Aorta (tissue), 5 donors: ENCODE data around the gene GUCA1A. TPM values are rescaled to one million over a fixed set of nuclear protein-coding genes. Genes with fewer than 3 reads are reported as not detected.
A peak's percentile ranks its signal among the peaks of the same experiment; 100 is the strongest.
"Not testable (repeated sequence)": the region's sequence is repeated elsewhere in the genome, so short reads cannot be mapped to it uniquely, and the experiment has no call there.

ENCODE experiments used
- ATAC-seq: fragments of 200-7000 bp; cut with Tn5 transposase; one replicate; pipeline ENCODE4 v1.9.1; 2022; ENCODE audit warnings: moderate library complexity; ENCODE audit not compliant: low FRiP score
- DNase-seq, 2 donors: peaks; one replicate each; pipeline ENCODE4 v3.0.0-alpha.2; 2020
- H3K27ac ChIP-seq, 2 donors: one replicate each; pipeline ENCODE4 v1.5.1; 2013; ENCODE audit warnings: low read length in 2 of 2, mild to moderate bottlenecking in 2 of 2, moderate library complexity in 2 of 2, control low read depth in 1 of 2, inconsistent platforms in 1 of 2, low read depth in 1 of 2
- H3K27me3 ChIP-seq, 2 donors: one replicate each; pipeline ENCODE4 v1.6.1; 2013; ENCODE audit warnings: control low read depth in 1 of 2, low read length in 1 of 2, mild to moderate bottlenecking in 1 of 2, moderate library complexity in 1 of 2; ENCODE audit not compliant: insufficient read depth in 2 of 2, control insufficient read depth in 1 of 2
- H3K36me3 ChIP-seq, 2 donors: one replicate each; pipeline ENCODE4 v1.6.1; 2013; ENCODE audit warnings: control low read depth in 1 of 2, low read length in 1 of 2, mild to moderate bottlenecking in 1 of 2; ENCODE audit not compliant: insufficient read depth in 2 of 2, control insufficient read depth in 1 of 2
- H3K4me1 ChIP-seq, 2 donors: one replicate each; pipeline ENCODE4 v1.6.1; 2013; ENCODE audit warnings: low read length in 2 of 2, control low read depth in 1 of 2, mild to moderate bottlenecking in 1 of 2, moderate library complexity in 1 of 2; ENCODE audit not compliant: insufficient read depth in 2 of 2, control insufficient read depth in 1 of 2
- H3K4me3 ChIP-seq, 2 donors: one replicate each; pipeline ENCODE4 v1.5.1; 2013; ENCODE audit warnings: low read length in 2 of 2, control low read depth in 1 of 2, mild to moderate bottlenecking in 1 of 2
- H3K9me3 ChIP-seq: one replicate; pipeline ENCODE4 v1.6.1; 2013; ENCODE audit warnings: mild to moderate bottlenecking, low read length; ENCODE audit not compliant: control insufficient read depth
- WGBS, 2 donors: extraction: QIAGEN DNeasy Blood & Tissue Kit; methylation state at CpG; one replicate each; pipeline ENCODE4 v1.1.7; 2013; 5-methylcytosine and 5-hydroxymethylcytosine counted together
- intact Hi-C, 2 donors: fragments of 100-400 bp; cut with DNase I; formaldehyde crosslinking; loops; one replicate each; pipeline versions ENCODE4 v1.14.2 to v1.15.0; 2022
- polyA plus RNA-seq, 2 donors: library from polyadenylated mRNA; stranded (reverse); fragments of 200-250 nt; gene quantifications; one replicate each; pipeline ENCODE4 v1.2.3, GENCODE V29; 2013
- total RNA-seq, 2 donors: library from RNA; stranded (reverse); fragmentation: NEBNext Ultra II Directional; extraction: Animal tissue kit (Norgen Biotek cat#: 25700); gene quantifications; one replicate each; pipeline ENCODE4 v1.2.1, GENCODE V29; 2021
- donor health status: healthy with polysubstance abuse.
- donor health status: Bipolar disorder and iron deficiency.
- donor health status: DM: no; HTN: no; CAD: no.
- donor health status: DM: no; HTN: no; CAD: no.
- donor health status: DM: yes; HTN: yes; CAD: no.

Gene GUCA1A
- total and polyA plus RNA-seq, 4 donors: not detected

- DNase-seq, H3K9me3 ChIP-seq, intact Hi-C loops, H3K4me3 ChIP-seq, ATAC-seq, H3K4me1 ChIP-seq, H3K27ac ChIP-seq, H3K27me3 ChIP-seq, H3K36me3 ChIP-seq: not testable (repeated sequence)
- 93 to 94% methylated on average over 5 of the region's 5 CpGs for WGBS, 2 donors
These were observed 19.2 kb downstream of the GUCA1A start for GRCh38 chr6:42192385-42192784.

DNA sequence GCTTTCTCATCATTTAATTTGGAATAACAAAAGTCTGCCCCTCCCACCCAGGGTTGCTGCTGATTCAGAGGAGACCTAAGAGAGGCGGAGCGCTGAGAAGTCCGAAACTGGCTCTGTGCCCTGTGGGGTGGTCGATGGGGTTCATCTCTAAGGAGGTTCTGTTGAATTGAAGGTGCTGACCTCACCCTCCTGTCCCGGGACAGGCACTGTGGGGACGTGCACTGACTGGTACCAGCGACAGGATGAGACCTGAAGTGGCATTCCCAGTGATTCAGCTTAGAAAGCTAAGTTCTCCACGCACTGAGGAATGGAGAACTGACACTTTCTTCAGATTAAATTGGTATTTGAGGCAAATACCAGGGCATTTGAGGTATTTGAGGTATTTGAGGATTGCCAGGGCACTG is 20.3 kb downstream of the GUCA1A start:
- Histone ChIP-seq H3K4me3 (no peak overlapping the region), H3K4me1 (no peaks in the 10 kb centered on the region), H3K27ac (no peak overlapping the region), H3K27me3 (no peaks in the 10 kb centered on the region), H3K9me3 (no peaks in the 10 kb centered on the region), H3K36me3 (no peaks in the 10 kb centered on the region)
- intact Hi-C loops: no loop called here
- 19 to 25% methylated on average over 8 of the region's 8 CpGs for whole genome bisulfite sequencing, 2 donors
- no peak for DNase-seq
- no peak for ATAC-seq

DNA sequence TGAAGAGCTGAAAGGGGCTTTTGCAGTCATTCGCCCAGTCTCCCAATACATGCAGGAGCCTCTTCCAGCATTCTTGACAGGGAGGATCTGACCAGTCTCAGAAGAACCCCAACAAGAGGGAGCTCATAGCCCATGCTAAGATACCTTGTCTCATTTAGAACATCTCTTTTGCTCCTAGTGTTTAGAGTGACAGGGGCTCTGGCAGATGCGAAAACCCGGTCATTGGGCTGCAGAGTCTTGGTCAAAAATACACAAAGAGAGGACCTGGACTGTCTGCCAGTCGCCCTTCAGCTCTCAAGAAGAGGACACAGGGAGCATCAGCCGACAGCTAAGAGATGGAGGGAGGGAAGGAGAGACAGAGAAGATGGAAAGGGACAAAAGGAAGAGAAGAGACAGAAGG is 20.9 kb downstream of the GUCA1A start:
- intact Hi-C loops: no loop called here
- Histone ChIP-seq H3K9me3 (no peaks in the 10 kb centered on the region), H3K27ac (no peak overlapping the region), H3K36me3 (no peaks in the 10 kb centered on the region), H3K4me1 (no peaks in the 10 kb centered on the region), H3K27me3 (no peaks in the 10 kb centered on the region), H3K4me3 (no peak overlapping the region)
- 82 to 88% methylated on average over 5 of the region's 5 CpGs for WGBS, 2 donors
- DNase-seq (peak in 1 of 2 donors; percentile 5), ATAC-seq (no peak)

DNA sequence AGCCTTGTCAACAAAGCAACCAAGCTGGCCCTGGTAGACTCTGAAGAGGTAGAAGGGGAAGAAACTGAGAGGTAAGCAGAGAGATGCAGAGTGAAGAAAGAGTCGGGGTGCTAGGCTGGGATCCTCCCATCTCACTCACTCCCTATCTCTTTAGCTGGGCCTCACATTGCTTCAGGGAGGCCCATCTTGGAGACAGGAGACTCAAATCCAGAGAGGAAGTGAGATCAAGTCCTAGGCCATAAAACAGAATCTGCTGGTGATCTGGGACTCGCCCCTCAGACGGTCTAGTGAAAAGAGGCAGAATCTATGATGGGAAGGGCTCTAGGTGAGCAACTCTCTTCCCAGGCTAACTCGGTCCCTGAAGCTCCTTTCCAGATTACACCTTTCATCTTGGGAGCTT is 22.3 kb downstream of the GUCA1A start:
- no peak overlapping the region for H3K27ac ChIP-seq
- H3K4me3 ChIP-seq: no peak overlapping the region
- ATAC-seq (no peak), DNase-seq (no peak)
- no peaks in the 10 kb centered on the region for H3K27me3 ChIP-seq
- intact Hi-C loops: no loop called here
- peaks cover 0 to 2% of the 10 kb centered on the region in 2 donors for H3K36me3 ChIP-seq
- no peaks in the 10 kb centered on the region for H3K9me3 ChIP-seq
- WGBS, 2 donors: 83% methylated on average over 4 of the region's 4 CpGs
- H3K4me1 ChIP-seq: peaks cover 0 to 2% of the 10 kb centered on the region in 2 donors

GRCh38 chr6:42197555-42198362 is 24.6 kb downstream of the GUCA1A start:
- peaks cover 0 to 2% of the 10 kb centered on the region in 2 donors for H3K4me1 ChIP-seq
- H3K9me3 ChIP-seq: no peaks in the 10 kb centered on the region
- ATAC-seq (no peak), DNase-seq (no peak)
- no peak overlapping the region for H3K27ac ChIP-seq
- H3K36me3 ChIP-seq: peaks cover 0 to 2% of the 10 kb centered on the region in 2 donors
- H3K27me3 ChIP-seq: no peaks in the 10 kb centered on the region
- WGBS, 2 donors: 80 to 84% methylated on average over 13 of the region's 13 CpGs
- intact Hi-C loops: no loop called here
- H3K4me3 ChIP-seq: no peak overlapping the region

DNA sequence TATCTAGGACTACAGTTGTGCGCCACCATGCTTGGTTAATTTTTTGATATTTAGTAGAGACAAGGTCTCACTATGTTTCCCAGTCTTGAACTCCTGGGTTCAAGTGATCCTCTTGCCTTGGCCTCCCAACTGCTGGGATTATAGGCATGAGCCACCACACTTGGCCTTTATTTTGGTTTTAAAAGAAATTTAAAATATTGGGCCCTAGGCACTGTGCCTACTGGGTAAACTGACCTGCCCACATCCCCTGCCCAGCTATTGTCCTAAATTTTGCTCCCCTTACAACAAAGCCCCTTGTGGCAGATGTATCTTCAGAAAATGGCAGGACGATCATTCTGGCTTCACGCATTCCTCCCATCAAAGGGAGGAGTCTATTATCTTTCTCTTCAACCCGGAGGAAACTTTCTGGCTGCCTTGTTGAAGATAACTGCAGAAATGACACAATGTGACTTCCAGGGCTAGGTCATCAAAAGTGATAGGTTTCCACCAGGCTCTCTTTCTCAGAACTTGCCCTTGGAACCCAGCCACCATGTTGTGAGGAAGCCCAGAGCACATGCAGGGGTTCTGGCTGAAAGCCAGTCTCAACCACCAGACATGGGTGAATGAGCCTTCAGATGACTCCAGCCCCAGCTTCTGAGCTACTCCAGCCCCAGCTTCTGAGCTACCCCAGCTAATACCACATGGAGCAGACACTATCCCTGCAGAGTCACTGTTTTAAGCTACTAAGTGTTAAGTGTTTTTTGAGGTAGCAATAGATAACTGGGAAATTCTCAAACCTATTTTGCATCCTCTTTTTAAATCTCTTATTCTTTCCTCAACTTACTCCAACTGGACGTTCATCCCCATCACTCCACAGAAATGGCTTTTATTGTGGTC is 26.2 kb downstream of the GUCA1A start:
- DNase-seq (no peak), ATAC-seq (no peak)
- WGBS, 2 donors: 91% methylated on average over 5 of the region's 5 CpGs

GRCh38 chr6:42200035-42200434 is 26.9 kb downstream of the GUCA1A start:
- WGBS, 2 donors: 20 to 24% methylated on average over 1 of the region's 1 CpG
- no peak for DNase-seq
- H3K36me3 ChIP-seq: peaks cover 0 to 4% of the 10 kb centered on the region in 2 donors
- ATAC-seq: no peak
- no peaks in the 10 kb centered on the region for H3K9me3 ChIP-seq
- no peak overlapping the region for H3K27ac ChIP-seq
- H3K4me3 ChIP-seq: no peak overlapping the region
- intact Hi-C loops: no loop called here
- H3K27me3 ChIP-seq: no peaks in the 10 kb centered on the region
- H3K4me1 ChIP-seq: peaks cover 0 to 2% of the 10 kb centered on the region in 2 donors

More for the DNA sequence above, 26.2 kb downstream of the GUCA1A start:
- no peaks in the 10 kb centered on the region for H3K9me3 ChIP-seq
- no peak overlapping the region for H3K4me3 ChIP-seq
- no peak overlapping the region for H3K27ac ChIP-seq
- peaks cover 0 to 2% of the 10 kb centered on the region in 2 donors for H3K36me3 ChIP-seq
- peaks cover 0 to 2% of the 10 kb centered on the region in 2 donors for H3K4me1 ChIP-seq
- no peaks in the 10 kb centered on the region for H3K27me3 ChIP-seq
- intact Hi-C loops: no loop called here

DNA sequence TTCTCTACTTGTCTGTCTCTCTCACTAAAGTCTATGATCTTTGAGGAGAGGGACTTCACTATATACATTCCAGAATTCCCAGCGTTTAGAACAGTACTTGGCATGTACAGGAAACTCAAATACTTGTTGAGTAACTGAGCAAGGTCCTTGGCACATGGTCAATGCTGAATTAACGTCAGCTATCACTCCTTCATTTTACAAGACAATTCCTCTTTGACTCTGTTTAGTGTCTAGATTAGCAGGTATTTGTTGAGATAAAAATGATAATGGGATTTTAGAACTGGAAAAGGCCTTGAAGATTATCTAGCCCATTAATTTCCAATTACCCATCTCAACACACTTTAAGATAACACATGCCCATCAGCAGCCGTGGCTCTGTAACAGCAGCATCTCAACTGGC is 28.2 kb downstream of the GUCA1A start:
- intact Hi-C loops: no loop called here
- no peak for DNase-seq
- peaks cover 0 to 4% of the 10 kb centered on the region in 2 donors for H3K36me3 ChIP-seq
- H3K9me3 ChIP-seq: no peaks in the 10 kb centered on the region
- no peaks in the 10 kb centered on the region for H3K27me3 ChIP-seq
- WGBS, 2 donors: 46 to 47% methylated on average over 3 of the region's 3 CpGs
- H3K4me1 ChIP-seq: peaks cover 0 to 2% of the 10 kb centered on the region in 2 donors
- H3K4me3 ChIP-seq: no peak overlapping the region
- no peak for ATAC-seq
- no peak overlapping the region for H3K27ac ChIP-seq
